HepG2 (cell line): ENCODE results near the gene C16orf90. TPM values are rescaled to one million over a fixed set of nuclear protein-coding genes. Genes with fewer than 3 reads are reported as not detected.

Experiments used
- FOXJ3 ChIP-seq: sonication (generic); formaldehyde crosslinking; IDR thresholded peaks from 2 replicates; pipeline ENCODE4 v1.4.0; 2020; ENCODE audit warnings: missing genetic modification reagents, mild to moderate bottlenecking, borderline replicate concordance
- MNT ChIP-seq: fragments of 450-650 bp; IDR thresholded peaks from 2 replicates; pipeline ENCODE4 v1.6.1; 2016
- RERE ChIP-seq: IDR thresholded peaks from 2 replicates; pipeline ENCODE4 v1.6.1; 2016; ENCODE audit warnings: low read depth, missing genetic modification reagents, missing compliant biosample characterization
- RFX3 ChIP-seq: IDR thresholded peaks from 2 replicates; pipeline ENCODE4 v1.6.1; 2016; ENCODE audit warnings: missing biosample characterization, missing genetic modification reagents
- RORA ChIP-seq: sonication (generic); formaldehyde crosslinking; IDR thresholded peaks from 2 replicates; pipeline ENCODE4 v1.5.0; 2020; ENCODE audit warnings: mild to moderate bottlenecking, missing genetic modification reagents, moderate library complexity
- SOX5 ChIP-seq: IDR thresholded peaks from 2 replicates; pipeline ENCODE4 v1.6.1; 2016; ENCODE audit warnings: borderline replicate concordance
- SSRP1 ChIP-seq: IDR thresholded peaks from 2 replicates; pipeline ENCODE4 v1.6.1; 2016; ENCODE audit warnings: control low read depth
- TERF1 ChIP-seq: sonication (generic); formaldehyde crosslinking; IDR thresholded peaks from 2 replicates; pipeline ENCODE4 v1.8.0; 2022; ENCODE audit warnings: mild to moderate bottlenecking, missing genetic modification reagents, moderate library complexity
- ZBTB39 ChIP-seq: sonication (generic); formaldehyde crosslinking; IDR thresholded peaks from 2 replicates; pipeline ENCODE4 v1.5.0; 2020; ENCODE audit warnings: missing genetic modification reagents
- ZFP36L1 ChIP-seq: sonication (generic); formaldehyde crosslinking; IDR thresholded peaks from 2 replicates; pipeline ENCODE4 v1.8.0; 2022; ENCODE audit warnings: mild to moderate bottlenecking, missing genetic modification reagents, moderate library complexity
- ZFX ChIP-seq: sonication (generic); formaldehyde crosslinking; IDR thresholded peaks from 2 replicates; pipeline ENCODE4 v1.4.0; 2020; ENCODE audit warnings: mild to moderate bottlenecking, low read depth, missing genetic modification reagents, moderate library complexity
- ZNF280D ChIP-seq: sonication (generic); formaldehyde crosslinking; IDR thresholded peaks from 2 replicates; pipeline ENCODE4 v1.5.1; 2020; ENCODE audit warnings: mild to moderate bottlenecking, missing genetic modification reagents
- ZNF569 ChIP-seq: sonication (generic); formaldehyde crosslinking; IDR thresholded peaks from 2 replicates; pipeline ENCODE4 v1.5.0; 2020; ENCODE audit warnings: mild to moderate bottlenecking, missing genetic modification reagents, moderate library complexity, borderline replicate concordance
- ZNF644 ChIP-seq: IDR thresholded peaks from 2 replicates; pipeline ENCODE4 v1.6.1; 2016; ENCODE audit warnings: low read depth
- ZNF891 ChIP-seq: sonication (generic); formaldehyde crosslinking; IDR thresholded peaks from 2 replicates; pipeline ENCODE4 v1.5.0; 2020; ENCODE audit warnings: mild to moderate bottlenecking, missing genetic modification reagents
- polyA plus RNA-seq, 8 experiments: library from polyadenylated mRNA; depleted of rRNA in 3 of 8; stranded (reverse) in 7 of 8; unstranded in 1 of 8; fragments of >200 nt; fragmentation: Illumina TruSeq in 4 of 8; extraction: Trizol in 4 of 8; gene quantifications; 2 replicates each; pipeline versions ENCODE4 v1.2.1 to v1.2.3, GENCODE V29; 2011 to 2016; ENCODE audit warnings: low read depth in 4 of 8, missing spikeins in 1 of 8, mixed read lengths in 1 of 8; ENCODE audit not compliant: insufficient read depth in 1 of 8
- total RNA-seq, 5 experiments: library from RNA; depleted of rRNA; stranded (reverse); fragments of >200 nt; fragmentation: Illumina TruSeq; extraction: Trizol; gene quantifications; 2 replicates each; pipeline ENCODE4 v1.2.3, GENCODE V29; 2016; ENCODE audit warnings: low read depth in 1 of 5

C16orf90 gene
- total and polyA plus RNA-seq, 2 of the 13 experiments (the other 11 are each of a cell fraction or from before 2014, with no cell fraction given): not detected

GRCh38 chr16:3457434-3458252, 37.6 kb downstream of the C16orf90 start (continued):
- no peak for TF ChIP-seq ZNF280D (CRISPR knock-in tag)
- 0 out of 2 replicates have a peak, but pooled peaks have one; percentile 45 for TF ChIP-seq RERE (CRISPR knock-in tag)
- peak; percentile 26 for TF ChIP-seq MNT
- no peak for TF ChIP-seq RORA (CRISPR knock-in tag)
- TF ChIP-seq ZNF891: 0 out of 2 replicates have a peak, but pooled peaks have one; percentile 14
- no peak for TF ChIP-seq RFX3
- TF ChIP-seq SOX5 (CRISPR knock-in tag): peak; percentile 40; the same call in 1 of the 2 replicates
- TF ChIP-seq ZNF644 (CRISPR knock-in tag): no peak
- no peak for TF ChIP-seq SSRP1
- TF ChIP-seq ZFP36L1 (CRISPR knock-in tag): no peak
- TF ChIP-seq ZBTB39 (CRISPR knock-in tag): peak; percentile 50; the same call in 1 of the 2 replicates
- peak; percentile 97 for TF ChIP-seq ZFX (CRISPR knock-in tag)
- no peak for TF ChIP-seq TERF1 (CRISPR knock-in tag)
- no peak; the same call in 1 of the 2 replicates for TF ChIP-seq FOXJ3 (CRISPR knock-in tag)
- no peak for TF ChIP-seq ZNF569 (CRISPR knock-in tag)
